ENCODE results near the gene PICALM.

- TF ChIP-seq POLR2AphosphoS5 (IDR thresholded peaks at IDR 0.05; ENCODE audit: borderline replicate concordance, low read depth, low read length), result no peak
- no peak for TF ChIP-seq EZH2 (IDR thresholded peaks at IDR 0.05)
- TF ChIP-seq FOXP2 (optimal IDR thresholded peaks at IDR 0.05; ENCODE audit: control extremely low read depth, extremely low read length, insufficient read depth), result no peak
Observed at GRCh38 chr11:86116386-86116726, 47.5 kb upstream of the PICALM start.
